Suprapubic skin (tissue), 4 donors: ENCODE data around the gene SLC25A33. TPM values are rescaled to one million over a fixed set of nuclear protein-coding genes. Genes with fewer than 3 reads are reported as not detected.
"Not testable (repeated sequence)": the region's sequence is repeated elsewhere in the genome, so short reads cannot be mapped to it uniquely, and the experiment has no call there.

Experiments used
- DNase-seq, 2 donors: peaks; one replicate each; pipeline ENCODE4 v3.0.0-alpha.2; 2019; ENCODE audit warnings: low spot score in 2 of 2
- H3K27ac ChIP-seq: fragments of 200-600 bp; sonication (generic); one replicate; pipeline ENCODE4 v1.5.1; 2019
- H3K27me3 ChIP-seq: fragments of 200-600 bp; sonication (generic); one replicate; pipeline ENCODE4 v1.5.1; 2019
- H3K36me3 ChIP-seq: fragments of 200-600 bp; sonication (generic); one replicate; pipeline ENCODE4 v1.5.1; 2019
- H3K4me1 ChIP-seq: fragments of 200-600 bp; sonication (generic); one replicate; pipeline ENCODE4 v1.5.1; 2019
- H3K4me3 ChIP-seq: fragments of 200-600 bp; sonication (generic); one replicate; pipeline ENCODE4 v1.5.1; 2019; ENCODE audit warnings: mild to moderate bottlenecking
- H3K9me3 ChIP-seq: fragments of 200-600 bp; sonication (generic); one replicate; pipeline ENCODE4 v1.5.1; 2019
- CTCF ChIP-seq, 2 donors: fragments of 200-600 bp in 1 of 2; fragments of 450-650 bp in 1 of 2; sonication (generic) in 1 of 2; IDR thresholded peaks; one replicate each; pipeline ENCODE4 v1.5.1; 2016 to 2019; ENCODE audit warnings: antibody characterized with exemption in 2 of 2, mild to moderate bottlenecking in 1 of 2, moderate library complexity in 1 of 2
- EP300 ChIP-seq: sonication (generic); formaldehyde crosslinking; IDR thresholded peaks from one replicate; pipeline ENCODE4 v1.6.1; 2017; ENCODE audit warnings: antibody characterized with exemption
- POLR2A ChIP-seq, 2 donors: fragments of 450-650 bp; IDR thresholded peaks; one replicate each; pipeline ENCODE4 v1.6.1; 2017; ENCODE audit warnings: antibody characterized with exemption in 2 of 2, mild to moderate bottlenecking in 2 of 2, moderate library complexity in 2 of 2
- POLR2AphosphoS5 ChIP-seq, 3 donors: sonication (generic); formaldehyde crosslinking; IDR thresholded peaks; one replicate each; pipeline ENCODE4 v1.6.1; 2017; ENCODE audit warnings: antibody characterized with exemption in 3 of 3
- WGBS: methylation state at CpG from one replicate; pipeline ENCODE4 v1.1.5; 2018; 5-methylcytosine and 5-hydroxymethylcytosine counted together
- total RNA-seq, 4 donors: library from RNA; depleted of rRNA; stranded (reverse); fragments of >200 nt; gene quantifications; one replicate each; pipeline ENCODE4 v1.1.0, GENCODE V29; 2016

Gene SLC25A33
- total RNA-seq, 4 donors from 2014 or later, result 2.3 to 9.7 (median 5.3) TPM

- WGBS, result 93% methylated on average over 6 of the region's 6 CpGs
These were observed 29.1 kb upstream of the SLC25A33 start for GRCh38 chr1:9510130-9510529.

GRCh38 chr1:9515550-9515949 lies 23.7 kb upstream of the SLC25A33 start:
- not testable (repeated sequence) for H3K36me3 ChIP-seq, H3K4me1 ChIP-seq, H3K9me3 ChIP-seq, H3K27ac ChIP-seq, DNase-seq, H3K4me3 ChIP-seq, H3K27me3 ChIP-seq
- WGBS, result 87% methylated on average over 9 of the region's 9 CpGs

More at GRCh38 chr1:9510130-9510529, 29.1 kb upstream of the SLC25A33 start:
- Histone ChIP-seq H3K4me3 (no peak overlapping the region), H3K27ac (no peak overlapping the region), H3K36me3 (no peaks in the 10 kb centered on the region), H3K4me1 (no peaks in the 10 kb centered on the region), H3K27me3 (no peaks in the 10 kb centered on the region), H3K9me3 (no peaks in the 10 kb centered on the region)
- no peak for DNase-seq
- TF ChIP-seq POLR2A (IDR thresholded peaks at IDR 0.05), result no peak
- no peak for TF ChIP-seq EP300
- TF ChIP-seq CTCF (IDR thresholded peaks at IDR 0.05), result no peak
- TF ChIP-seq POLR2AphosphoS5 (IDR thresholded peaks at IDR 0.05), result no peak

GRCh38 chr1:9518454-9518998 lies 20.7 kb upstream of the SLC25A33 start:
- TF ChIP-seq POLR2A (IDR thresholded peaks at IDR 0.05) (no peak), POLR2AphosphoS5 (IDR thresholded peaks at IDR 0.05) (no peak), CTCF (IDR thresholded peaks at IDR 0.05) (no peak), EP300 (no peak)
- H3K36me3 ChIP-seq, result no peaks in the 10 kb centered on the region
- no peak for DNase-seq
- no peak overlapping the region for H3K4me3 ChIP-seq
- H3K9me3 ChIP-seq, result no peaks in the 10 kb centered on the region
- WGBS, result 86% methylated on average over 9 of the region's 10 CpGs
- no peaks in the 10 kb centered on the region for H3K27me3 ChIP-seq
- H3K4me1 ChIP-seq, result no peaks in the 10 kb centered on the region
- H3K27ac ChIP-seq, result no peak overlapping the region

GRCh38 chr1:9520411-9520810 lies 18.9 kb upstream of the SLC25A33 start:
- DNase-seq, result no peak
- WGBS, result 72% methylated on average over 8 of the region's 8 CpGs

GRCh38 chr1:9529190-9529589 lies 10.1 kb upstream of the SLC25A33 start:
- H3K9me3 ChIP-seq, result no peaks in the 10 kb centered on the region
- no peaks in the 10 kb centered on the region for H3K4me1 ChIP-seq
- no peaks in the 10 kb centered on the region for H3K27me3 ChIP-seq
- no peaks in the 10 kb centered on the region for H3K36me3 ChIP-seq
- H3K4me3 ChIP-seq, result no peak overlapping the region
- TF ChIP-seq EP300 (no peak), CTCF (IDR thresholded peaks at IDR 0.05) (no peak), POLR2A (IDR thresholded peaks at IDR 0.05) (no peak), POLR2AphosphoS5 (IDR thresholded peaks at IDR 0.05) (no peak)
- DNase-seq, result no peak
- WGBS, result 71% methylated on average over 8 of the region's 8 CpGs
- no peak overlapping the region for H3K27ac ChIP-seq

More at GRCh38 chr1:9520411-9520810, 18.9 kb upstream of the SLC25A33 start:
- H3K27ac ChIP-seq, result no peak overlapping the region
- TF ChIP-seq CTCF (IDR thresholded peaks at IDR 0.05) (no peak), POLR2A (IDR thresholded peaks at IDR 0.05) (no peak), EP300 (no peak), POLR2AphosphoS5 (IDR thresholded peaks at IDR 0.05) (no peak)
- no peaks in the 10 kb centered on the region for H3K9me3 ChIP-seq
- H3K36me3 ChIP-seq, result no peaks in the 10 kb centered on the region
- H3K27me3 ChIP-seq, result no peaks in the 10 kb centered on the region
- no peak overlapping the region for H3K4me3 ChIP-seq
- H3K4me1 ChIP-seq, result no peaks in the 10 kb centered on the region

- no peaks in the 10 kb centered on the region for H3K4me1 ChIP-seq
- no peaks in the 10 kb centered on the region for H3K9me3 ChIP-seq
- WGBS, result 98% methylated on average over 4 of the region's 4 CpGs
- no peak for TF ChIP-seq EP300
- TF ChIP-seq POLR2AphosphoS5 (IDR thresholded peaks at IDR 0.05), result no peak
- TF ChIP-seq POLR2A (IDR thresholded peaks at IDR 0.05), result no peak
- no peak for TF ChIP-seq CTCF (IDR thresholded peaks at IDR 0.05)
- H3K36me3 ChIP-seq, result no peaks in the 10 kb centered on the region
- DNase-seq, result no peak
- H3K27me3 ChIP-seq, result no peaks in the 10 kb centered on the region
- H3K27ac ChIP-seq, result no peak overlapping the region
- H3K4me3 ChIP-seq, result no peak overlapping the region
These were observed 8.9 kb upstream of the SLC25A33 start for GRCh38 chr1:9530320-9530719.
